K562 (cell line): ENCODE results near the gene SIRT4. TPM values are rescaled to one million over a fixed set of nuclear protein-coding genes. Genes with fewer than 3 reads are reported as not detected.
A peak's percentile ranks its signal among the peaks of the same experiment; 100 is the strongest.

ENCODE experiments used
- CCNT2 ChIP-seq: IDR thresholded peaks from 2 replicates; pipeline ENCODE4 v1.6.1; 2011; ENCODE audit warnings: borderline replicate concordance, low read depth, mild to moderate bottlenecking, moderate library complexity, mixed read lengths, low read length; ENCODE audit not compliant: insufficient read length; ENCODE audit errors: extremely low read depth
- FIP1L1 ChIP-seq: fragments of 200-400 bp; formaldehyde crosslinking; IDR thresholded peaks from 2 replicates; pipeline ENCODE4 v1.6.1; 2018; ENCODE audit warnings: mild to moderate bottlenecking, low read depth, low read length; ENCODE audit not compliant: poor library complexity, severe bottlenecking
- JUNB ChIP-seq: fragments of 450-650 bp; formaldehyde crosslinking; conservative IDR thresholded peaks from 2 replicates; pipeline ENCODE4 v1.4.0; 2020; ENCODE audit warnings: mild to moderate bottlenecking
- KAT7 ChIP-seq: sonication (generic); formaldehyde crosslinking; IDR thresholded peaks from 2 replicates; pipeline ENCODE4 v1.8.0; 2022; ENCODE audit warnings: missing genetic modification reagents, mild to moderate bottlenecking, borderline replicate concordance
- KLF16 ChIP-seq: IDR thresholded peaks from 2 replicates; pipeline ENCODE4 v1.6.1; 2016; ENCODE audit warnings: antibody characterized with exemption
- NR1H2 ChIP-seq: sonication (generic); formaldehyde crosslinking; IDR thresholded peaks from 2 replicates; pipeline ENCODE4 v1.4.0; 2020; ENCODE audit warnings: mild to moderate bottlenecking, missing genetic modification reagents
- POU5F1 ChIP-seq: fragments of 150-350 bp; IDR thresholded peaks from 2 replicates; pipeline ENCODE4 v1.6.1; 2014; ENCODE audit warnings: borderline replicate concordance, low read length, low read depth, mild to moderate bottlenecking; ENCODE audit not compliant: partially characterized antibody
- PRMT5 ChIP-seq: sonication (generic); formaldehyde crosslinking; IDR thresholded peaks from 2 replicates; pipeline ENCODE4 v1.5.0; 2020; ENCODE audit warnings: missing genetic modification reagents
- RBBP5 ChIP-seq: fragments of 200-600 bp; sonication (generic); IDR thresholded peaks from 2 replicates; pipeline ENCODE4 v1.6.1; 2012; ENCODE audit warnings: borderline replicate concordance, mild to moderate bottlenecking, low read length, control low read depth, inconsistent platforms; ENCODE audit not compliant: insufficient read depth, poor library complexity, severe bottlenecking
- RBM14 ChIP-seq: fragments of 200-400 bp; formaldehyde crosslinking; IDR thresholded peaks from 2 replicates; pipeline ENCODE4 v1.6.1; 2018; ENCODE audit warnings: low read depth, mild to moderate bottlenecking, low read length, moderate library complexity, borderline replicate concordance; ENCODE audit not compliant: insufficient read depth
- RBM39 ChIP-seq: fragments of 200-400 bp; formaldehyde crosslinking; optimal IDR thresholded peaks from 2 replicates; pipeline ENCODE3; 2018; ENCODE audit warnings: low read depth, low read length
- SAP30 ChIP-seq: fragments of 200-600 bp; sonication (generic); IDR thresholded peaks from 2 replicates; pipeline ENCODE4 v1.6.1; 2012; ENCODE audit warnings: borderline replicate concordance, low read depth, mild to moderate bottlenecking, moderate library complexity, low read length, control low read depth, inconsistent platforms; ENCODE audit not compliant: insufficient read depth, poor library complexity, severe bottlenecking
- SFPQ ChIP-seq: fragments of 200-400 bp; formaldehyde crosslinking; IDR thresholded peaks from 2 replicates; pipeline ENCODE4 v1.6.1; 2017; ENCODE audit warnings: mild to moderate bottlenecking, low read depth, low read length, moderate library complexity
- SIN3A ChIP-seq, 2 experiments: fragments of 150-350 bp in 1 of 2; IDR thresholded peaks; 2 replicates each; pipeline ENCODE4 v1.6.1; 2011 to 2016; ENCODE audit warnings: borderline replicate concordance in 2 of 2, low read depth in 2 of 2, low read length in 2 of 2, mild to moderate bottlenecking in 2 of 2, moderate library complexity in 2 of 2; ENCODE audit not compliant: control insufficient read depth in 1 of 2
- SREBF2 ChIP-seq: sonication (generic); formaldehyde crosslinking; IDR thresholded peaks from 2 replicates; pipeline ENCODE4 v1.4.0; 2020; ENCODE audit warnings: mild to moderate bottlenecking, missing genetic modification reagents
- SRSF3 ChIP-seq: fragments of 200-400 bp; formaldehyde crosslinking; IDR thresholded peaks from 2 replicates; pipeline ENCODE4 v1.6.1; 2016; ENCODE audit warnings: mild to moderate bottlenecking, low read length, moderate library complexity; ENCODE audit not compliant: insufficient read depth
- ZBTB2 ChIP-seq: fragments of 450-650 bp; IDR thresholded peaks from 2 replicates; pipeline ENCODE4 v1.6.1; 2016; ENCODE audit warnings: antibody characterized with exemption
- ZBTB9 ChIP-seq: fragments of 450-650 bp; formaldehyde crosslinking; IDR thresholded peaks from 2 replicates; pipeline ENCODE4 v1.4.0; 2020; ENCODE audit warnings: mild to moderate bottlenecking, moderate library complexity
- ZNF12 ChIP-seq: sonication (generic); formaldehyde crosslinking; IDR thresholded peaks from 2 replicates; pipeline ENCODE4 v1.4.0; 2020; ENCODE audit warnings: mild to moderate bottlenecking, missing genetic modification reagents
- ZNF384 ChIP-seq: IDR thresholded peaks from 2 replicates; pipeline ENCODE4 v1.6.1; 2012; ENCODE audit warnings: low read depth, low read length, improper control_type of control experiment
- polyA plus RNA-seq, 8 experiments: library from polyadenylated mRNA; depleted of rRNA in 4 of 8; stranded (reverse) in 5 of 8; unstranded in 3 of 8; fragments of >200 nt; fragmentation: Nextera tagmentation in 2 of 8; fragmentation: Illumina TruSeq in 1 of 8; extraction: Ambion mirVana in 2 of 8; extraction: Trizol in 1 of 8; gene quantifications; 2 replicates each; pipeline versions ENCODE4 v1.2.1 to v1.2.3, GENCODE V29; 2011 to 2014; ENCODE audit warnings: inconsistent platforms in 1 of 8, missing spikeins in 1 of 8
- total RNA-seq, 7 experiments: library from RNA; depleted of rRNA in 6 of 7; stranded (reverse); fragments of >200 nt in 6 of 7; fragmentation: Illumina TruSeq in 2 of 7; extraction: Trizol in 2 of 7; gene quantifications; 2 replicates each; pipeline versions ENCODE4 v1.2.1 to v1.2.3, GENCODE V29; 2011 to 2021; ENCODE audit warnings: low replicate concordance in 1 of 7

The SIRT4 gene
- total and polyA plus RNA-seq, 9 of the 15 experiments (the other 6 are each of a cell fraction or from before 2014, with no cell fraction given) = 0.86 to 5.2 (median 2.4) TPM

GRCh38 chr12:120265473-120266179 is 36.5 kb upstream of the SIRT4 start, which contains the start of gene PXN (continued):
- TF ChIP-seq SRSF3 (no peak), SIN3A (IDR thresholded peaks at IDR 0.05; ENCODE audit: borderline replicate concordance in 2 of 2, control insufficient read depth in 1 of 2, low read depth in 2 of 2, low read length in 2 of 2) (no peak; a peak in 1 of 4 replicates), SREBF2 (no peak), PRMT5 (CRISPR knock-in tag) (no peak), POU5F1 (no peak), RBM14 (no peak), KLF16 (no peak), ZBTB9 (CRISPR knock-in tag) (peak; percentile 62; the same call in 1 of the 2 replicates), KAT7 (CRISPR knock-in tag) (no peak), ZBTB2 (no peak), SAP30 (peak; percentile 13), ZNF12 (CRISPR knock-in tag) (no peak), CCNT2 (peak; percentile 50), NR1H2 (CRISPR knock-in tag) (no peak), JUNB (no peak), SFPQ (no peak), RBBP5 (peak; percentile 60), FIP1L1 (no peak), ZNF384 (no peak), RBM39 (no peak)
